Endothelial cell (in vitro differentiated cells): Measurements from ENCODE around the gene MYH11. TPM values are rescaled to one million over a fixed set of nuclear protein-coding genes. Genes with fewer than 3 reads are reported as not detected.
"Not testable (repeated sequence)": the region's sequence is repeated elsewhere in the genome, so short reads cannot be mapped to it uniquely, and the experiment has no call there.

Source experiments
- DNase-seq: peaks from one replicate; pipeline ENCODE4 v3.0.0; 2021; ENCODE audit warnings: low spot score
- H3K27ac Mint-ChIP-seq: one replicate; pipeline ENCODE4 v1.8.0; 2021; ENCODE audit warnings: mixed read lengths, inconsistent platforms; ENCODE audit not compliant: unreplicated experiment
- H3K27me3 Mint-ChIP-seq: one replicate; pipeline ENCODE4 v1.8.0; 2021; ENCODE audit warnings: mild to moderate bottlenecking, moderate library complexity, mixed read lengths, inconsistent platforms; ENCODE audit not compliant: unreplicated experiment
- H3K36me3 Mint-ChIP-seq: one replicate; pipeline ENCODE4 v1.8.0; 2021; ENCODE audit warnings: mild to moderate bottlenecking, low read depth, mixed read lengths, inconsistent platforms; ENCODE audit not compliant: unreplicated experiment
- H3K4me1 Mint-ChIP-seq: one replicate; pipeline ENCODE4 v1.8.0; 2021; ENCODE audit warnings: mild to moderate bottlenecking, mixed read lengths, inconsistent platforms; ENCODE audit not compliant: unreplicated experiment
- H3K4me3 Mint-ChIP-seq: one replicate; pipeline ENCODE4 v1.8.0; 2021; ENCODE audit warnings: mild to moderate bottlenecking, mixed read lengths, inconsistent platforms; ENCODE audit not compliant: unreplicated experiment
- H3K9me3 Mint-ChIP-seq: one replicate; pipeline ENCODE4 v1.8.0; 2021; ENCODE audit warnings: mixed read lengths, inconsistent platforms; ENCODE audit not compliant: unreplicated experiment
- CTCF ChIP-seq: fragments of 200-600 bp; sonication (generic); IDR thresholded peaks from one replicate; pipeline ENCODE4 v1.5.0; 2021; ENCODE audit warnings: antibody characterized with exemption; ENCODE audit not compliant: unreplicated experiment
- total RNA-seq: library from RNA; stranded (reverse); fragmentation: NEBNext Ultra II Directional; extraction: Animal tissue kit (Norgen Biotek cat#: 25700); gene quantifications from one replicate; pipeline ENCODE4 v1.2.1, GENCODE V29; 2021; ENCODE audit not compliant: unreplicated experiment

The MYH11 gene
- total RNA-seq, 1 donor from 2014 or later = 0.51 TPM

- peaks cover 2% of the 10 kb centered on the region for H3K27me3 Mint-ChIP-seq
- H3K9me3 Mint-ChIP-seq = no peaks in the 10 kb centered on the region
- H3K36me3 Mint-ChIP-seq = peaks cover 7% of the 10 kb centered on the region
- no peak overlapping the region for H3K4me3 Mint-ChIP-seq
- H3K4me1 Mint-ChIP-seq = peaks cover 7% of the 10 kb centered on the region
- no peak for TF ChIP-seq CTCF
- DNase-seq = no peak
- no peak overlapping the region for H3K27ac Mint-ChIP-seq
These were observed 198.7 kb downstream of the MYH11 start for GRCh38 chr16:15658149-15658548.

GRCh38 chr16:15655561-15655960 is 201.3 kb downstream of the MYH11 start:
- DNase-seq, H3K4me1 Mint-ChIP-seq, H3K4me3 Mint-ChIP-seq, H3K9me3 Mint-ChIP-seq, H3K27ac Mint-ChIP-seq, H3K36me3 Mint-ChIP-seq, H3K27me3 Mint-ChIP-seq: not testable (repeated sequence)

GRCh38 chr16:15654591-15654990 is 202.2 kb downstream of the MYH11 start:
- H3K27me3 Mint-ChIP-seq = peaks cover 9% of the 10 kb centered on the region
- peaks cover 5% of the 10 kb centered on the region for H3K4me1 Mint-ChIP-seq
- H3K36me3 Mint-ChIP-seq = no peaks in the 10 kb centered on the region
- H3K27ac Mint-ChIP-seq = no peak overlapping the region
- no peaks in the 10 kb centered on the region for H3K9me3 Mint-ChIP-seq
- no peak for TF ChIP-seq CTCF
- H3K4me3 Mint-ChIP-seq = no peak overlapping the region
- no peak for DNase-seq

GRCh38 chr16:15653227-15653626 is 203.6 kb downstream of the MYH11 start:
- no peak for TF ChIP-seq CTCF

More at GRCh38 chr16:15653227-15653626, 203.6 kb downstream of the MYH11 start:
- DNase-seq = no peak
- Mint-ChIP-seq H3K27me3 (peaks cover 9% of the 10 kb centered on the region), H3K4me3 (no peak overlapping the region), H3K36me3 (no peaks in the 10 kb centered on the region), H3K9me3 (no peaks in the 10 kb centered on the region), H3K27ac (no peak overlapping the region), H3K4me1 (peaks cover 5% of the 10 kb centered on the region)

Other genes with a start within 250 kb of the MYH11 start
- 55.2 TPM for gene MARF1, start 213.9 kb downstream of the MYH11 start, total RNA-seq
- 24.1 TPM for gene NDE1, start 206.8 kb downstream of the MYH11 start, total RNA-seq
- 16.1 TPM for gene CEP20, start 31.6 kb upstream of the MYH11 start, total RNA-seq
- 21.8 TPM for gene ABCC1, start 92.6 kb upstream of the MYH11 start, total RNA-seq